ENCODE results near the gene PIAS2. TPM values are rescaled to one million over a fixed set of nuclear protein-coding genes. Genes with fewer than 3 reads are reported as not detected.
A peak's percentile ranks its signal among the peaks of the same experiment; 100 is the strongest.
"Not testable (repeated sequence)": the region's sequence is repeated elsewhere in the genome, so short reads cannot be mapped to it uniquely, and the experiment has no call there.

PIAS2 gene
- total RNA-seq: 10 to 100 TPM; 16.3 to 35.2 TPM

GRCh38 chr18:46917108-46917802 lies at the start of gene PIAS2, which contains the start of gene KATNAL2:
PIAS2 (minus strand) TSS chr18:46917507; CDS start chr18:46917345, 162 bp downstream.
KATNAL2 (plus strand) TSS chr18:46917602; CDS start chr18:46946873, 29,271 bp downstream.
- Histone ChIP-seq H3K4me3 (peak within 1 kb of the TSS; percentile 88 to 92), H3K9me3 (no peaks in the 10 kb centered on the region), H3K36me3 (no peaks in the 10 kb centered on the region), H3K27ac (peak within 1 kb of the TSS; percentile 87 to 92), H3K4me1 (replicated peaks) (no peaks in the 10 kb centered on the region), H3K27me3 (replicated peaks; ENCODE audit: insufficient read depth) (no peaks in the 10 kb centered on the region)
- intact Hi-C loops (cut with DNase I): no loop called here
- under 1% methylated on average over 73 of the region's 107 CpGs for WGBS
- TF ChIP-seq CTCF (IDR thresholded peaks at IDR 0.05) (peak in 2 of 4 experiments; percentile 16 to 20), POLR2A (IDR thresholded peaks at IDR 0.05) (peak; percentile 92), POLR2AphosphoS5 (IDR thresholded peaks at IDR 0.05) (no peak)
- peak; percentile 86 for DNase-seq (ENCODE audit: low spot score)

GRCh38 chr18:46966266-46966665 lies 49.0 kb upstream of the PIAS2 start:
- H3K36me3 ChIP-seq; DNase-seq (ENCODE audit: low spot score); intact Hi-C loops (cut with DNase I); H3K4me1 ChIP-seq (replicated peaks); H3K27ac ChIP-seq; H3K9me3 ChIP-seq; H3K4me3 ChIP-seq; H3K27me3 ChIP-seq (replicated peaks; ENCODE audit: insufficient read depth): not testable (repeated sequence)
- no CpG with 5 or more reads among the region's 10 CpGs for WGBS

- H3K4me1 ChIP-seq (replicated peaks); H3K27me3 ChIP-seq (replicated peaks; ENCODE audit: insufficient read depth); H3K27ac ChIP-seq; H3K36me3 ChIP-seq; H3K4me3 ChIP-seq; intact Hi-C loops (cut with DNase I); H3K9me3 ChIP-seq; DNase-seq (ENCODE audit: low spot score): not testable (repeated sequence)
- WGBS: no CpG with 5 or more reads among the region's 31 CpGs
These were observed 47.4 kb upstream of the PIAS2 start for GRCh38 chr18:46964579-46965293.

- DNase-seq (ENCODE audit: low spot score); H3K4me3 ChIP-seq; H3K27ac ChIP-seq; H3K4me1 ChIP-seq (replicated peaks); intact Hi-C loops (cut with DNase I); H3K36me3 ChIP-seq; H3K9me3 ChIP-seq; H3K27me3 ChIP-seq (replicated peaks; ENCODE audit: insufficient read depth): not testable (repeated sequence)
- no CpG with 5 or more reads among the region's 79 CpGs for WGBS
These were observed 46.6 kb upstream of the PIAS2 start for GRCh38 chr18:46963656-46964578.

- Histone ChIP-seq H3K4me3 (no peak overlapping the region), H3K27me3 (replicated peaks; ENCODE audit: insufficient read depth) (no peaks in the 10 kb centered on the region), H3K36me3 (no peaks in the 10 kb centered on the region), H3K27ac (no peak overlapping the region), H3K9me3 (no peaks in the 10 kb centered on the region), H3K4me1 (replicated peaks) (no peaks in the 10 kb centered on the region)
- intact Hi-C loops (cut with DNase I): no loop called here
- TF ChIP-seq POLR2AphosphoS5 (IDR thresholded peaks at IDR 0.05) (no peak), POLR2A (IDR thresholded peaks at IDR 0.05) (no peak), CTCF (IDR thresholded peaks at IDR 0.05) (no peak)
- no peak for DNase-seq (ENCODE audit: low spot score)
- WGBS: 94% methylated on average over 4 of the region's 4 CpGs
These were observed 40.9 kb upstream of the PIAS2 start for GRCh38 chr18:46958209-46958608.

- H3K4me3 ChIP-seq: no peak overlapping the region
- WGBS: 61% methylated on average over 5 of the region's 5 CpGs
- no peak overlapping the region for H3K27ac ChIP-seq
- no peaks in the 10 kb centered on the region for H3K9me3 ChIP-seq
- TF ChIP-seq POLR2A (IDR thresholded peaks at IDR 0.05) (no peak), POLR2AphosphoS5 (IDR thresholded peaks at IDR 0.05) (no peak), CTCF (IDR thresholded peaks at IDR 0.05) (no peak)
- no peak for DNase-seq (ENCODE audit: low spot score)
- H3K27me3 ChIP-seq (replicated peaks; ENCODE audit: insufficient read depth): no peaks in the 10 kb centered on the region
- no peaks in the 10 kb centered on the region for H3K4me1 ChIP-seq (replicated peaks)
- no peaks in the 10 kb centered on the region for H3K36me3 ChIP-seq
- intact Hi-C loops (cut with DNase I): no loop called here
These were observed 35.9 kb upstream of the PIAS2 start for GRCh38 chr18:46953195-46953594.
